Ovary (tissue), 9 donors: Measurements from ENCODE around the gene TUBB4B. TPM values are rescaled to one million over a fixed set of nuclear protein-coding genes. Genes with fewer than 3 reads are reported as not detected.

Experiments
- DNase-seq, 5 donors: peaks; one replicate each; pipeline ENCODE4 v3.0.0-alpha.2; 2019 to 2020
- H3K27ac ChIP-seq, 2 donors: fragments of 200-600 bp; one replicate each; pipeline versions ENCODE4 v1.5.1 to v1.8.0; 2019 to 2022
- H3K27me3 ChIP-seq: fragments of 200-600 bp; one replicate; pipeline ENCODE4 v1.8.0; 2022
- H3K36me3 ChIP-seq: fragments of 200-600 bp; sonication (generic); one replicate; pipeline ENCODE4 v1.5.1; 2019
- H3K4me1 ChIP-seq: one replicate; pipeline ENCODE4 v1.8.1; 2013; ENCODE audit warnings: mild to moderate bottlenecking, moderate library complexity; ENCODE audit not compliant: insufficient read depth
- H3K4me3 ChIP-seq: fragments of 200-600 bp; sonication (generic); one replicate; pipeline ENCODE4 v1.5.1; 2017
- H3K9me3 ChIP-seq, 2 donors: fragments of 200-600 bp in 1 of 2; sonication (generic) in 1 of 2; one replicate each; pipeline versions ENCODE4 v1.5.1 to v1.8.1; 2013 to 2019; ENCODE audit warnings: mild to moderate bottlenecking in 1 of 2, moderate library complexity in 1 of 2
- CTCF ChIP-seq, 3 donors: fragments of 450-650 bp in 2 of 3; fragments of 200-600 bp in 1 of 3; IDR thresholded peaks; one replicate each; pipeline versions ENCODE4 v1.5.1 to v1.8.0; 2016 to 2022; ENCODE audit warnings: antibody characterized with exemption in 3 of 3, mild to moderate bottlenecking in 1 of 3
- EP300 ChIP-seq: sonication (generic); formaldehyde crosslinking; IDR thresholded peaks from one replicate; pipeline ENCODE4 v1.6.1; 2017; ENCODE audit warnings: antibody characterized with exemption
- POLR2A ChIP-seq: fragments of 450-650 bp; IDR thresholded peaks from one replicate; pipeline ENCODE4 v1.6.1; 2017; ENCODE audit warnings: antibody characterized with exemption, mild to moderate bottlenecking, moderate library complexity
- WGBS, 3 donors: extraction: QIAGEN DNeasy Blood & Tissue Kit in 1 of 3; methylation state at CpG; one replicate each; pipeline versions ENCODE4 v1.1.5 to v1.1.7; 2013 to 2017; 5-methylcytosine and 5-hydroxymethylcytosine counted together
- intact Hi-C, 4 donors: fragments of 100-400 bp; cut with DNase I; formaldehyde crosslinking; loops; one replicate each; pipeline versions ENCODE4 v1.11.0 to v1.15.1; 2022 to 2023
- polyA plus RNA-seq, 2 donors: library from polyadenylated mRNA; stranded (reverse); fragments of 200-250 nt in 1 of 2; fragments of 350-450 nt in 1 of 2; fragmentation: Illumina TruSeq in 1 of 2; extraction: RNeasy Lipid Tissue Mini Kit (QIAGEN cat#74804) in 1 of 2; gene quantifications; one replicate each; pipeline ENCODE4 v1.2.3, GENCODE V29; 2013 to 2014
- total RNA-seq, 7 donors: library from RNA; depleted of rRNA in 2 of 7; stranded (reverse); fragments of >200 nt in 2 of 7; fragmentation: NEBNext Ultra II Directional in 3 of 7; extraction: Animal tissue kit (Norgen Biotek cat#: 25700) in 3 of 7; gene quantifications; one replicate each; pipeline versions ENCODE4 v1.1.0 to v1.2.4, GENCODE V29; 2016 to 2023
- donor health status: DM: no; HTN: no; CAD: no; lungs with moderate emphysema.
- donor health status: DM: no; HTN: no; CAD: no.
- donor health status: Bipolar disorder and iron deficiency.
- donor health status: DM: yes; HTN: yes; CAD: no.
- donor health status: DM: no; HTN: no; CAD: no.
- donor health status: DM: yes; HTN: yes; CAD: no.

Gene TUBB4B
- total and polyA plus RNA-seq, 9 donors = 62.8 to 234 (median 135) TPM

DNA sequence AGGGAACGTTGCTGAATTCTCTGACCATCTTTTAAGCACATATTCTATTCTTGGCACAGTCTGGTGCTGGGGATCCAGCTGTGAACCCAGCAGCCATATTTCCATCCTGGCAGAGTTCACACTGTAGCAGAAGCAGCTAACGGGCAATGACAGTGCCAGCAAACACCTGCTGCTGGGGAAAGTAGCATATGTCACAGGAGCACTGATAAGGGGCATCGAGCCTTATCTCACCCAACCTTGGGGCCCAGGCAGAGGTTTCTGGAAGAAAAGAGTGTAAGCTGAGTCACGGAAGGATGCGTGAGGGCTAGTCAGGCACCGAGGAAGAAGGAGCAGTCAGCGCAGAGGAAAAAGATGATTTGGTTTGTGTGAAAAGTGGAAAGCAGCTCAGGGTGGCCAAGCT lies 34.5 kb upstream of the TUBB4B start:
- Histone ChIP-seq H3K27ac (no peak overlapping the region), H3K4me1 (peaks cover 13% of the 10 kb centered on the region), H3K27me3 (no peaks in the 10 kb centered on the region), H3K4me3 (no peak overlapping the region), H3K9me3 (no peaks in the 10 kb centered on the region), H3K36me3 (no peaks in the 10 kb centered on the region)
- WGBS, 3 donors = 63 to 70% (median 68%) methylated on average over 7 of the region's 7 CpGs
- no peak for DNase-seq
- intact Hi-C loops = no loop called here
- TF ChIP-seq EP300 = no peak
- TF ChIP-seq CTCF (IDR thresholded peaks at IDR 0.05) = no peak
- TF ChIP-seq POLR2A = no peak

DNA sequence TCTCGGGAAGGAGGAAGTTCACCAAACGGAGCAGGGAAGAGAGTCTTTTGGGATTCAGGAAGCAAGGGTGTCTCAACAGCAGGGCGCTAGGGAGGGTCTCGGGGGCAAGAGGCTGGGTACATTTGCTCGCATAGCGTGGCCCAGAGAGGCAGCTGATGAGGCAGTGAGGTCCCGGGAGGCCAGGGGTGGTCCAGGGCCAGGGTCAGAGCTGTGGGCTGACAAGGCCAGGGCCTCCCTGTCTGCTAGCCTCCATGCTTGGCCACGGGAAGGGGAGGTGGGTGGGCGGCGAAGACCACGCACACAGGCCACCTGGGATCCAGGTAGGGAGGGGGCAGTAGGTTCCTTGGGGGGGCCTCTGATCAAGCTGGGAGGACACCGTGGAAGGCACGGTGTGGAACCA lies 29.6 kb upstream of the TUBB4B start:
- no peak for TF ChIP-seq EP300
- no peak for TF ChIP-seq POLR2A
- no peak for TF ChIP-seq CTCF (IDR thresholded peaks at IDR 0.05)
- no peak overlapping the region for H3K4me3 ChIP-seq
- intact Hi-C loops = no loop called here
- no peaks in the 10 kb centered on the region for H3K9me3 ChIP-seq
- no peaks in the 10 kb centered on the region for H3K27me3 ChIP-seq
- DNase-seq = no peak
- H3K27ac ChIP-seq = no peak overlapping the region
- WGBS, 3 donors = 65 to 78% (median 70%) methylated on average over 13 of the region's 13 CpGs
- no peaks in the 10 kb centered on the region for H3K4me1 ChIP-seq
- no peaks in the 10 kb centered on the region for H3K36me3 ChIP-seq

DNA sequence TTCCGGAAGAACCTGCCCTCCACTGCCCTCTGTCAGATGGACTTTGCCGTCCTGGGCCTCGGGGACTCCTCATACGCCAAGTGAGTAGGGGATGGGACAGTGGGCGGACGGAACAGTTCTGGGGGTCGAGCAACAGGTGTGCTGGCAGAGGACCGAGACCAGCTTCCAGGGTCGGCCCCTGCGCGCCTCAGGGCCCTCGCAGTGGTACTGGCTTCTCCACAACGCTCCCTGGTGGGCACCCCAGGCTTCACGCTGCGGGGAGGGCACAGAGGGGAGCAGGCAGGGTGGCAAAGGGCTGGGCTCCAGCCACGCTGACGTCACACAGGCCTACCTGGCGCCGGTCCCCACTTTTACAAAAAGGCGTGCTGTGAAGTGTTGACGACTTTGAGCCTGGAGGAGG lies 28.6 kb upstream of the TUBB4B start:
- no peak for DNase-seq
- Histone ChIP-seq H3K36me3 (no peaks in the 10 kb centered on the region), H3K9me3 (no peaks in the 10 kb centered on the region), H3K4me3 (no peak overlapping the region), H3K4me1 (no peaks in the 10 kb centered on the region), H3K27me3 (no peaks in the 10 kb centered on the region), H3K27ac (no peak overlapping the region)
- intact Hi-C loops = no loop called here
- 69 to 79% (median 70%) methylated on average over 21 of the region's 21 CpGs for WGBS, 3 donors
- TF ChIP-seq EP300 = no peak
- no peak for TF ChIP-seq CTCF (IDR thresholded peaks at IDR 0.05)
- no peak for TF ChIP-seq POLR2A

GRCh38 chr9:137213160-137214060 lies 27.7 kb upstream of the TUBB4B start:
- no peak for DNase-seq
- Histone ChIP-seq H3K27me3 (no peaks in the 10 kb centered on the region), H3K27ac (no peak overlapping the region), H3K4me1 (peaks cover 5% of the 10 kb centered on the region), H3K36me3 (no peaks in the 10 kb centered on the region), H3K9me3 (no peaks in the 10 kb centered on the region), H3K4me3 (no peak overlapping the region)
- 83 to 85% (median 84%) methylated on average over 44 to 49 of the region's 49 CpGs for WGBS, 3 donors
- TF ChIP-seq CTCF (IDR thresholded peaks at IDR 0.05) = no peak
- no peak for TF ChIP-seq EP300
- TF ChIP-seq POLR2A = no peak
- intact Hi-C loops = no loop called here
